Neural progenitor cell (in vitro differentiated cells): ENCODE measurements around the gene PCGF6. TPM values are rescaled to one million over a fixed set of nuclear protein-coding genes. Genes with fewer than 3 reads are reported as not detected.

Source experiments
- DNase-seq: peaks from one replicate; pipeline ENCODE4 v3.0.0-alpha.2; 2016; ENCODE audit warnings: low spot score
- H2AFZ ChIP-seq: fragments of 200-600 bp; sonication (generic); replicated peaks from 2 replicates; pipeline ENCODE4 v1.6.1; 2016; ENCODE audit warnings: antibody characterized with exemption
- H3F3A ChIP-seq: fragments of 200-600 bp; sonication (generic); 2 replicates; pipeline ENCODE4 v1.6.1; 2016; ENCODE audit warnings: antibody characterized with exemption, low read depth
- H3K27ac ChIP-seq: fragments of 200-600 bp; sonication (generic); 2 replicates; pipeline ENCODE4 v1.5.1; 2016; ENCODE audit warnings: mild to moderate bottlenecking
- H3K27me3 ChIP-seq: fragments of 200-600 bp; sonication (generic); 2 replicates; pipeline ENCODE4 v1.6.1; 2016; ENCODE audit warnings: mild to moderate bottlenecking, moderate library complexity
- H3K36me3 ChIP-seq: fragments of 200-600 bp; sonication (generic); 2 replicates; pipeline ENCODE4 v1.5.1; 2016
- H3K4me1 ChIP-seq: fragments of 200-600 bp; sonication (generic); 2 replicates; pipeline ENCODE4 v1.6.1; 2016; ENCODE audit warnings: mixed run types
- H3K4me2 ChIP-seq: fragments of 200-600 bp; sonication (generic); 2 replicates; pipeline ENCODE4 v1.6.1; 2016
- H3K4me3 ChIP-seq: fragments of 200-600 bp; sonication (generic); 2 replicates; pipeline ENCODE4 v1.5.1; 2016
- H3K79me2 ChIP-seq: fragments of 200-600 bp; sonication (generic); 2 replicates; pipeline ENCODE4 v1.6.1; 2016; ENCODE audit warnings: low read depth
- H3K9ac ChIP-seq: fragments of 200-600 bp; sonication (generic); 2 replicates; pipeline ENCODE4 v1.6.1; 2016
- H3K9me3 ChIP-seq: fragments of 200-600 bp; sonication (generic); 2 replicates; pipeline ENCODE4 v1.5.1; 2016; ENCODE audit warnings: low read depth
- H4K20me1 ChIP-seq: fragments of 200-600 bp; sonication (generic); 2 replicates; pipeline ENCODE4 v1.6.1; 2016; ENCODE audit warnings: low read depth
- H3K27ac Mint-ChIP-seq: 3 replicates; pipeline ENCODE4 v1.8.0; 2021; ENCODE audit warnings: mixed read lengths
- H3K27me3 Mint-ChIP-seq: 2 replicates; pipeline ENCODE4 v1.8.0; 2022; ENCODE audit warnings: low read depth, mild to moderate bottlenecking, inconsistent platforms, moderate library complexity, mixed read lengths; ENCODE audit not compliant: insufficient read depth
- H3K36me3 Mint-ChIP-seq: 3 replicates; pipeline ENCODE4 v1.8.0; 2021; ENCODE audit warnings: mixed read lengths
- H3K4me1 Mint-ChIP-seq: 3 replicates; pipeline ENCODE4 v1.8.0; 2021; ENCODE audit warnings: mixed read lengths
- H3K4me3 Mint-ChIP-seq: 3 replicates; pipeline ENCODE4 v1.8.0; 2021; ENCODE audit warnings: mild to moderate bottlenecking, moderate library complexity, mixed read lengths
- H3K9me3 Mint-ChIP-seq: 3 replicates; pipeline ENCODE4 v1.8.0; 2020; ENCODE audit warnings: mixed read lengths
- EZH2 ChIP-seq: fragments of 200-600 bp; sonication (generic); IDR thresholded peaks from 2 replicates; pipeline ENCODE4 v1.6.1; 2017; ENCODE audit warnings: antibody characterized with exemption, mild to moderate bottlenecking, moderate library complexity
- EZH2phosphoT487 ChIP-seq: fragments of 200-600 bp; sonication (generic); IDR thresholded peaks from 2 replicates; pipeline ENCODE4 v1.6.1; 2017; ENCODE audit warnings: antibody characterized with exemption
- total RNA-seq: library from RNA; depleted of rRNA; stranded (reverse); fragments of >200 nt; gene quantifications from 2 replicates; pipeline ENCODE4 v1.2.3, GENCODE V29; 2015; ENCODE audit warnings: low replicate concordance
- TF ChIP-seq, protein P1 (sequence below): fragments of 200-600 bp; sonication (generic); IDR thresholded peaks from 2 replicates; pipeline ENCODE4 v1.5.1; 2017; ENCODE audit warnings: antibody characterized with exemption, mild to moderate bottlenecking

PCGF6 gene
- total RNA-seq, 1 donor from 2014 or later = 28.8 TPM

DNA sequence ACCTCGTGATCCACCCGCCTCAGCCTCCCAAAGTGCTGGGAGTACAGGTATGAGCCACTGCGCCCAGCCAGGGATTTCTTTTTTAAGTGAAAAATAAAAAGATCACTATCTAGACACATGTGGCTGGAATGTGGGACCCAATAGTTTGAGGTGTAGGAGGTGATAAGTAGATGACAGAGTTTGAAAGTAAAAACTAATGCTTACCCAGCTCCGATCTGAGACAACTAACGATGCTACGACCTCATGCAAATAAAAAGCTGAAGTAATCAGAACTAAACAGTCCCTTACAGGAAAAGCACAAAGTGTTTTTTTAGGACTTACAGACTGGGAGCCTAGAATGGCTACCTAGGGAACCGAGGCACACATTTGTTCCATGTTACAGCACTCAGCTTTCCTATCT lies 23.0 kb downstream of the PCGF6 start:
- H3K4me1 Mint-ChIP-seq = no peaks in the 10 kb centered on the region
- Histone ChIP-seq H3K79me2 (no peaks in the 10 kb centered on the region), H3K9me3 (no peaks in the 10 kb centered on the region), H3K27ac (no peak overlapping the region), H3K27me3 (no peaks in the 10 kb centered on the region), H3K9ac (no peak overlapping the region), H3K4me1 (no peaks in the 10 kb centered on the region), H3F3A (no peaks in the 10 kb centered on the region), H3K4me3 (no peak overlapping the region), H2AFZ (no peak overlapping the region), H3K36me3 (peaks cover 9% of the 10 kb centered on the region), H4K20me1 (no peaks in the 10 kb centered on the region), H3K4me2 (no peak overlapping the region)
- no peak for DNase-seq
- no peak overlapping the region for H3K27ac Mint-ChIP-seq
- no peak overlapping the region for H3K4me3 Mint-ChIP-seq
- H3K36me3 Mint-ChIP-seq = peaks cover 23% of the 10 kb centered on the region
- no peaks in the 10 kb centered on the region for H3K9me3 Mint-ChIP-seq
- H3K27me3 Mint-ChIP-seq = peaks cover 2% of the 10 kb centered on the region
- no peak for TF ChIP-seq EZH2phosphoT487
- no peak for TF ChIP-seq EZH2
- TF ChIP-seq, protein P1, sequence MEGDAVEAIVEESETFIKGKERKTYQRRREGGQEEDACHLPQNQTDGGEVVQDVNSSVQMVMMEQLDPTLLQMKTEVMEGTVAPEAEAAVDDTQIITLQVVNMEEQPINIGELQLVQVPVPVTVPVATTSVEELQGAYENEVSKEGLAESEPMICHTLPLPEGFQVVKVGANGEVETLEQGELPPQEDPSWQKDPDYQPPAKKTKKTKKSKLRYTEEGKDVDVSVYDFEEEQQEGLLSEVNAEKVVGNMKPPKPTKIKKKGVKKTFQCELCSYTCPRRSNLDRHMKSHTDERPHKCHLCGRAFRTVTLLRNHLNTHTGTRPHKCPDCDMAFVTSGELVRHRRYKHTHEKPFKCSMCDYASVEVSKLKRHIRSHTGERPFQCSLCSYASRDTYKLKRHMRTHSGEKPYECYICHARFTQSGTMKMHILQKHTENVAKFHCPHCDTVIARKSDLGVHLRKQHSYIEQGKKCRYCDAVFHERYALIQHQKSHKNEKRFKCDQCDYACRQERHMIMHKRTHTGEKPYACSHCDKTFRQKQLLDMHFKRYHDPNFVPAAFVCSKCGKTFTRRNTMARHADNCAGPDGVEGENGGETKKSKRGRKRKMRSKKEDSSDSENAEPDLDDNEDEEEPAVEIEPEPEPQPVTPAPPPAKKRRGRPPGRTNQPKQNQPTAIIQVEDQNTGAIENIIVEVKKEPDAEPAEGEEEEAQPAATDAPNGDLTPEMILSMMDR = no peak

DNA sequence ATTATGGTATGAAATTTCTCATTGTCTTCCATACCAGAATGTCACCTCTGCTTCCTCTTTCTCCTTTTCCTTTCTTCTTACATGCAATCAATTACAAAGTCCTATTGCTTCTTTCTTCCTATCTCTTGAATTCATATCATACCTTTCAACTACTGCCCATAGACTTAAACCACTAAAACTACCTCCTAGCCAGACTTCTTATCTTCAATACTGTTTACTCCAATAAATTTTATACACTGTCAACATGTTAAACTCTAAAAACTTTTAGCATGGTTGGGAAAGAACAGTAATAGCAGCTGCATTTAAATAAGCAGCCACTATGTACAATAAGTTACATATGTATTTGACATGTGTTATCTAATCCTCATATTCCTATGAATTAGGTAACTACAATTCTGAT lies 34.9 kb downstream of the PCGF6 start:
- Histone ChIP-seq H3K4me2 (no peak overlapping the region), H4K20me1 (no peaks in the 10 kb centered on the region), H3K79me2 (no peaks in the 10 kb centered on the region), H3K9ac (no peak overlapping the region), H3K27ac (no peak overlapping the region), H3K9me3 (no peaks in the 10 kb centered on the region), H3K27me3 (no peaks in the 10 kb centered on the region), H3K4me3 (no peak overlapping the region), H3K36me3 (peaks cover 14% of the 10 kb centered on the region), H3K4me1 (no peaks in the 10 kb centered on the region), H2AFZ (no peak overlapping the region), H3F3A (no peaks in the 10 kb centered on the region)
- Mint-ChIP-seq H3K9me3 (no peaks in the 10 kb centered on the region), H3K27me3 (no peaks in the 10 kb centered on the region), H3K4me1 (no peaks in the 10 kb centered on the region), H3K36me3 (peaks cover 15% of the 10 kb centered on the region), H3K27ac (no peak overlapping the region), H3K4me3 (no peak overlapping the region)
- TF ChIP-seq, protein P1 = no peak
- no peak for TF ChIP-seq EZH2
- no peak for DNase-seq

GRCh38 chr10:103310197-103310596 lies 40.7 kb downstream of the PCGF6 start:
- H3K27me3 Mint-ChIP-seq = no peaks in the 10 kb centered on the region
- no peaks in the 10 kb centered on the region for H4K20me1 ChIP-seq
- no peaks in the 10 kb centered on the region for H3F3A ChIP-seq
- TF ChIP-seq EZH2phosphoT487 (no peak), EZH2 (no peak)
- TF ChIP-seq, protein P1 = no peak
- H3K27me3 ChIP-seq = no peaks in the 10 kb centered on the region
- H3K27ac Mint-ChIP-seq = no peak overlapping the region
- no peak overlapping the region for H3K4me3 ChIP-seq
- H3K27ac ChIP-seq = no peak overlapping the region
- peaks cover 18% of the 10 kb centered on the region for H3K36me3 ChIP-seq
- DNase-seq = no peak
- H3K4me2 ChIP-seq = no peak overlapping the region
- no peaks in the 10 kb centered on the region for H3K9me3 ChIP-seq
- H3K79me2 ChIP-seq = no peaks in the 10 kb centered on the region
- H3K4me1 Mint-ChIP-seq = peaks cover 2% of the 10 kb centered on the region
- H2AFZ ChIP-seq = no peak overlapping the region
- no peaks in the 10 kb centered on the region for H3K9me3 Mint-ChIP-seq
- H3K9ac ChIP-seq = no peak overlapping the region
- no peaks in the 10 kb centered on the region for H3K4me1 ChIP-seq
- H3K36me3 Mint-ChIP-seq = peaks cover 30% of the 10 kb centered on the region
- no peak overlapping the region for H3K4me3 Mint-ChIP-seq

GRCh38 chr10:103307594-103307993 lies 43.3 kb downstream of the PCGF6 start:
- TF ChIP-seq, protein P1 = no peak
- TF ChIP-seq EZH2 = no peak
- no peak for TF ChIP-seq EZH2phosphoT487
- Mint-ChIP-seq H3K27ac (no peak overlapping the region), H3K9me3 (no peaks in the 10 kb centered on the region), H3K27me3 (no peaks in the 10 kb centered on the region), H3K4me3 (no peak overlapping the region), H3K36me3 (peaks cover 32% of the 10 kb centered on the region), H3K4me1 (peaks cover 2% of the 10 kb centered on the region)
- Histone ChIP-seq H3K4me2 (no peak overlapping the region), H3K27ac (no peak overlapping the region), H3K9ac (no peak overlapping the region), H3F3A (no peaks in the 10 kb centered on the region), H3K27me3 (no peaks in the 10 kb centered on the region), H3K4me1 (no peaks in the 10 kb centered on the region), H3K4me3 (no peak overlapping the region), H4K20me1 (no peaks in the 10 kb centered on the region), H3K79me2 (no peaks in the 10 kb centered on the region), H2AFZ (no peak overlapping the region), H3K36me3 (peaks cover 4% of the 10 kb centered on the region), H3K9me3 (no peaks in the 10 kb centered on the region)
- no peak for DNase-seq
